ENCODE data around the gene MFSD6.

GRCh38 chr2:190535586-190535985 is 127.4 kb downstream of the MFSD6 start:
- no peak for TF ChIP-seq ZBTB7A (tag by site-specific recombination; IDR thresholded peaks at IDR 0.05; ENCODE audit: low read depth)
- no peak for TF ChIP-seq ZNF214 (tag by site-specific recombination; IDR thresholded peaks at IDR 0.05; ENCODE audit: borderline replicate concordance)
- no peak for TF ChIP-seq ZNF580 (tag by site-specific recombination; IDR thresholded peaks at IDR 0.05)
- TF ChIP-seq, protein P1, sequence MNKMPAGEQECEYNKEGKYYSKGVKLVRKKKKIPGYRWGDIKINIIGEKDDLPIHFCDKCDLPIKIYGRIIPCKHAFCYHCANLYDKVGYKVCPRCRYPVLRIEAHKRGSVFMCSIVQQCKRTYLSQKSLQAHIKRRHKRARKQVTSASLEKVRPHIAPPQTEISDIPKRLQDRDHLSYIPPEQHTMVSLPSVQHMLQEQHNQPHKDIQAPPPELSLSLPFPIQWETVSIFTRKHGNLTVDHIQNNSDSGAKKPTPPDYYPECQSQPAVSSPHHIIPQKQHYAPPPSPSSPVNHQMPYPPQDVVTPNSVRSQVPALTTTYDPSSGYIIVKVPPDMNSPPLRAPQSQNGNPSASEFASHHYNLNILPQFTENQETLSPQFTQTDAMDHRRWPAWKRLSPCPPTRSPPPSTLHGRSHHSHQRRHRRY (tag by site-specific recombination; IDR thresholded peaks at IDR 0.05): no peak
- TF ChIP-seq, protein P2, sequence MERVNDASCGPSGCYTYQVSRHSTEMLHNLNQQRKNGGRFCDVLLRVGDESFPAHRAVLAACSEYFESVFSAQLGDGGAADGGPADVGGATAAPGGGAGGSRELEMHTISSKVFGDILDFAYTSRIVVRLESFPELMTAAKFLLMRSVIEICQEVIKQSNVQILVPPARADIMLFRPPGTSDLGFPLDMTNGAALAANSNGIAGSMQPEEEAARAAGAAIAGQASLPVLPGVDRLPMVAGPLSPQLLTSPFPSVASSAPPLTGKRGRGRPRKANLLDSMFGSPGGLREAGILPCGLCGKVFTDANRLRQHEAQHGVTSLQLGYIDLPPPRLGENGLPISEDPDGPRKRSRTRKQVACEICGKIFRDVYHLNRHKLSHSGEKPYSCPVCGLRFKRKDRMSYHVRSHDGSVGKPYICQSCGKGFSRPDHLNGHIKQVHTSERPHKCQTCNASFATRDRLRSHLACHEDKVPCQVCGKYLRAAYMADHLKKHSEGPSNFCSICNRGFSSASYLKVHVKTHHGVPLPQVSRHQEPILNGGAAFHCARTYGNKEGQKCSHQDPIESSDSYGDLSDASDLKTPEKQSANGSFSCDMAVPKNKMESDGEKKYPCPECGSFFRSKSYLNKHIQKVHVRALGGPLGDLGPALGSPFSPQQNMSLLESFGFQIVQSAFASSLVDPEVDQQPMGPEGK (tag by site-specific recombination; IDR thresholded peaks at IDR 0.05): no peak
- TF ChIP-seq, protein P3, sequence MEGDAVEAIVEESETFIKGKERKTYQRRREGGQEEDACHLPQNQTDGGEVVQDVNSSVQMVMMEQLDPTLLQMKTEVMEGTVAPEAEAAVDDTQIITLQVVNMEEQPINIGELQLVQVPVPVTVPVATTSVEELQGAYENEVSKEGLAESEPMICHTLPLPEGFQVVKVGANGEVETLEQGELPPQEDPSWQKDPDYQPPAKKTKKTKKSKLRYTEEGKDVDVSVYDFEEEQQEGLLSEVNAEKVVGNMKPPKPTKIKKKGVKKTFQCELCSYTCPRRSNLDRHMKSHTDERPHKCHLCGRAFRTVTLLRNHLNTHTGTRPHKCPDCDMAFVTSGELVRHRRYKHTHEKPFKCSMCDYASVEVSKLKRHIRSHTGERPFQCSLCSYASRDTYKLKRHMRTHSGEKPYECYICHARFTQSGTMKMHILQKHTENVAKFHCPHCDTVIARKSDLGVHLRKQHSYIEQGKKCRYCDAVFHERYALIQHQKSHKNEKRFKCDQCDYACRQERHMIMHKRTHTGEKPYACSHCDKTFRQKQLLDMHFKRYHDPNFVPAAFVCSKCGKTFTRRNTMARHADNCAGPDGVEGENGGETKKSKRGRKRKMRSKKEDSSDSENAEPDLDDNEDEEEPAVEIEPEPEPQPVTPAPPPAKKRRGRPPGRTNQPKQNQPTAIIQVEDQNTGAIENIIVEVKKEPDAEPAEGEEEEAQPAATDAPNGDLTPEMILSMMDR (tag by site-specific recombination; IDR thresholded peaks at IDR 0.05): no peak
- TF ChIP-seq BCL11B (tag by site-specific recombination; IDR thresholded peaks at IDR 0.05; ENCODE audit: low read depth): no peak
- no peak for TF ChIP-seq TCF7L2 (IDR thresholded peaks at IDR 0.05; ENCODE audit: borderline replicate concordance, low read depth, low read length)
- no peak for TF ChIP-seq ZNF175 (tag by site-specific recombination; IDR thresholded peaks at IDR 0.05)
- TF ChIP-seq ZNF146 (tag by site-specific recombination; IDR thresholded peaks at IDR 0.05): no peak
- no peak for TF ChIP-seq MYNN (tag by site-specific recombination; IDR thresholded peaks at IDR 0.05; ENCODE audit: borderline replicate concordance)
